Measurements from ENCODE around the gene ACSF3.

DNA sequence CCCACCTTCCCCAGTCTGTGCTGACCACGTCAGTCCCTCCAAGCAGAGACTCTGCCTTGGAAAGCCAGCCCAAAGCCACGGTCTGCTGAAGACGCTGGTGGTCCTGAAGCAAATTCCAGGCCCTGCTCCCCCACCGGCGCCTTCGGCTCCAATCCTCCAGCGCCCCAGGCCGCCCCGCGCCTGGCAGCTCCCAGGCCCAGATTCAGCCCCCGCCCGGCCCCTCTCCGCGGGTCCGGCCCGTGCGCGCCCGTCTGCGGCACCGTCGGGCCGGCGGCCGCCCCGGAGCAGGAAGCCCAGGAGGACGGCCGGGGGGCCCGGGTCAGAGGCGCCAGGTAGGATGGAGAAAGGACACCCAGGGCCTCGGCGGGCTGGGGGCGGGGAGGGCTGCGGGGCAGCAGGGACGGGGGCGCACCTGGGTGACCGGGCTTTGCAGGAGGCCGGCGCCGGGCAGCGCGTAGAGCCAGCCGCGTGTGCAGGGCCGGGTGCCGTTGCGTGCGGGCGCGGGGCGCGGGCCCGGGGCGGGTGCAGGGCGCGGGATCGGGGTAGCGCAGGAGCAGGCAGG, 107.3 kb downstream of the ACSF3 start:
- no peak for TF ChIP-seq POLR2AphosphoS5 (IDR thresholded peaks at IDR 0.05; ENCODE audit: borderline replicate concordance, low read depth, low read length)
- no peak for TF ChIP-seq EZH2 (IDR thresholded peaks at IDR 0.05)

Measured in SK-N-MC (cell line).